GM12874 (cell line): ENCODE data around the gene CLMN.

Source experiments
- CTCF ChIP-seq: IDR thresholded peaks from 2 replicates; pipeline ENCODE4 v1.5.1; 2011; ENCODE audit warnings: low read depth, mild to moderate bottlenecking, control low read depth, low read length, moderate library complexity; ENCODE audit not compliant: insufficient read depth

CLMN gene

GRCh38 chr14:95289323-95290010, 30.2 kb downstream of the CLMN start:
- no peak for TF ChIP-seq CTCF

GRCh38 chr14:95288672-95289322, 30.9 kb downstream of the CLMN start:
- no peak for TF ChIP-seq CTCF

GRCh38 chr14:95287176-95287754, 32.4 kb downstream of the CLMN start:
- TF ChIP-seq CTCF, result no peak

GRCh38 chr14:95286645-95287044, 33.1 kb downstream of the CLMN start:
- TF ChIP-seq CTCF, result no peak

GRCh38 chr14:95285566-95285965, 34.1 kb downstream of the CLMN start:
- no peak for TF ChIP-seq CTCF

GRCh38 chr14:95282354-95282985, 37.2 kb downstream of the CLMN start:
- TF ChIP-seq CTCF, result no peak

- TF ChIP-seq CTCF, result no peak
Observed at GRCh38 chr14:95281560-95282176, 38.0 kb downstream of the CLMN start.
